Loucy (cell line): ENCODE data around the gene NSUN2.

Source experiments
- CTCF ChIP-seq: fragments of 200-600 bp; sonication (generic); conservative IDR thresholded peaks from 2 replicates; pipeline ENCODE4 v1.5.1; 2014; ENCODE audit warnings: mild to moderate bottlenecking, antibody characterized with exemption, low read length
- EZH2phosphoT487 ChIP-seq: fragments of 200-600 bp; IDR thresholded peaks from 2 replicates; pipeline ENCODE4 v1.6.1; 2018; ENCODE audit warnings: antibody characterized with exemption, mild to moderate bottlenecking, moderate library complexity, borderline replicate concordance

- no peak for TF ChIP-seq CTCF
- TF ChIP-seq EZH2phosphoT487: no peak
Measured at GRCh38 chr5:6667648-6668047, 34.8 kb upstream of the NSUN2 start.
